Measurements from ENCODE around the gene SURF4.
"Not testable (repeated sequence)": the region's sequence is repeated elsewhere in the genome, so short reads cannot be mapped to it uniquely, and the experiment has no call there.

Gene SURF4

GRCh38 chr9:133383438-133383837, 7.6 kb upstream of the SURF4 start:
- in situ Hi-C loops (cut with HindIII; ENCODE audit: low sequenced_read_pairs), result no loop called here
- no peak for TF ChIP-seq CTCF (IDR thresholded peaks at IDR 0.05; ENCODE audit: low read depth, low read length)
- H3K4me3 ChIP-seq (ENCODE audit: low read depth, low read length), result no peak overlapping the region
- DNase-seq (ENCODE audit: low read depth, low spot score), result no peak

- no peak for DNase-seq (ENCODE audit: low read depth, low spot score)
- H3K4me3 ChIP-seq (ENCODE audit: low read depth, low read length), result no peak overlapping the region
- no peak for TF ChIP-seq CTCF (IDR thresholded peaks at IDR 0.05; ENCODE audit: low read depth, low read length)
- in situ Hi-C loops (cut with HindIII; ENCODE audit: low sequenced_read_pairs), result no loop called here
These were observed 6.8 kb upstream of the SURF4 start for GRCh38 chr9:133382507-133383141.

GRCh38 chr9:133380734-133381133, 4.9 kb upstream of the SURF4 start:
- no peak overlapping the region for H3K4me3 ChIP-seq (ENCODE audit: low read depth, low read length)
- in situ Hi-C loops (cut with HindIII; ENCODE audit: low sequenced_read_pairs), result no loop called here
- no peak for TF ChIP-seq CTCF (IDR thresholded peaks at IDR 0.05; ENCODE audit: low read depth, low read length)
- no peak for DNase-seq (ENCODE audit: low read depth, low spot score)

GRCh38 chr9:133379153-133380086, 3.6 kb upstream of the SURF4 start:
- DNase-seq (ENCODE audit: low read depth, low spot score), result no peak
- in situ Hi-C loops (cut with HindIII; ENCODE audit: low sequenced_read_pairs), result no loop called here
- H3K4me3 ChIP-seq (ENCODE audit: low read depth, low read length), result no peak overlapping the region
- no peak for TF ChIP-seq CTCF (IDR thresholded peaks at IDR 0.05; ENCODE audit: low read depth, low read length)

GRCh38 chr9:133378408-133378962, 2.6 kb upstream of the SURF4 start:
- in situ Hi-C loops (cut with HindIII; ENCODE audit: low sequenced_read_pairs), result no loop called here
- no peak for DNase-seq (ENCODE audit: low read depth, low spot score)
- TF ChIP-seq CTCF (IDR thresholded peaks at IDR 0.05; ENCODE audit: low read depth, low read length), result no peak
- no peak overlapping the region for H3K4me3 ChIP-seq (ENCODE audit: low read depth, low read length)

GRCh38 chr9:133377721-133378216, 1.9 kb upstream of the SURF4 start:
- no peak overlapping the region for H3K4me3 ChIP-seq (ENCODE audit: low read depth, low read length)
- in situ Hi-C loops (cut with HindIII; ENCODE audit: low sequenced_read_pairs), result no loop called here
- DNase-seq (ENCODE audit: low read depth, low spot score), result no peak
- TF ChIP-seq CTCF (IDR thresholded peaks at IDR 0.05; ENCODE audit: low read depth, low read length), result no peak

GRCh38 chr9:133377280-133377679, 1.4 kb upstream of the SURF4 start:
- in situ Hi-C loops (cut with HindIII; ENCODE audit: low sequenced_read_pairs); DNase-seq (ENCODE audit: low read depth, low spot score); H3K4me3 ChIP-seq (ENCODE audit: low read depth, low read length): not testable (repeated sequence)
